ENCODE measurements around the gene PPM1E.
A peak's percentile ranks its signal among the peaks of the same experiment; 100 is the strongest.
"Not testable (repeated sequence)": the region's sequence is repeated elsewhere in the genome, so short reads cannot be mapped to it uniquely, and the experiment has no call there.

The PPM1E gene

DNA sequence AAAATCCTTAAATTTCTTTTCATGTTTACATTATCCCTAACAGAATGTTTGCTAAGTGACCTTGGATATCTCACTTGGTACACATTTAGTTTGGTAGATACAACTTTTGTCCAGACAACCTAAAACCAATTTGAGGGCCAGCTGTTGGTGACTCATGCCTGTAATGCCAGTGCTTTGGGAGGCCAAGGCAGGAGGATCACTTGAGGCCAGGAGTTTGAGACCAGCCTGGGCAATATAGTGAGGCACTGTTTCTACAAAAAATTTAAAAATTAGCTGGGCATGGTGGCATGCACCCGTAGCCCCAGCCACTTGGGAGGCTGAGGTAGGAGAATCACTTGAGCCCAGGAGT lies 202.0 kb downstream of the PPM1E start:
- DNase-seq: not testable (repeated sequence)

- no peak for DNase-seq
Observed at GRCh38 chr17:58960068-58960467, 204.4 kb downstream of the PPM1E start.

GRCh38 chr17:58965221-58965620 lies 209.6 kb downstream of the PPM1E start:
- no peak for DNase-seq

- no peak for DNase-seq
Observed at GRCh38 chr17:58966208-58966607, 210.6 kb downstream of the PPM1E start.

- DNase-seq: no peak
Observed at GRCh38 chr17:58968426-58969061, 212.9 kb downstream of the PPM1E start.

DNA sequence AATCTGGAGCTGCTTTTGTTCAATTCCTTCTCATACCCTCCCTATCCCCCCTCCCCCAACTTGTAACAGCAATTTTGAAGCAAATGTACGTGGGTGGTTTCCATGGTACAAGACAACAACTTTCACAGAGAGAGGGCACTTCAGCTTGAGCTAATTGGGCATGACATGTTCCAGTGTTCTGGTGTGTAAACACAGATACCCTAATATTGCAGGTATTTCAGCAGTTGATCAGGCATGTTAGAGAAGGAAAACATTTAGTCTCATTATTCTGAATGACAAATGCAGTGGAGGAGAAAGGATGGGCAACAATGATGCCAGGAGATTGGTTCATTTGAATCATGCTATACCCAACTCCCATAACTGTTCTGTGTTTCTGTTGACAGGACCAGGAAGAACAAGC lies 213.5 kb downstream of the PPM1E start:
- DNase-seq: no peak

DNA sequence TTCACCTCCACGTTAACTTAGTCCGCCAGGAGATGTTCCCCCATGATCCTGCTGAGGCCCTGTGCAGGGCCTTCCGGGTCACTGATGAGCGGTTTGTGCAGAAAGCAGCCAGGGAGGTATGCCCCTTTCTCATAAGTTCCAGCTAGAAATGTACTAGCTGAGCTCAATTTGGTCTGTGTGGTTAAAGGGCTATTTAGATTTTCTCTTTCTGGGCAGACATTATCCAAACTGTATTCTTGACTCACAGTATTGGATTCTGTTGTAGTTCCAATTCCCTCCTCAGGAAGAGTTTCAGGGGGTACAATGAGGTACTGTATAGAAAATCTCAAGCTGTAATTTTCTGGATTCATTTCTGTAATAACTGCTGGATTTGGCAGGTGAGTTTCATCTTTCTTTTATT lies 214.0 kb downstream of the PPM1E start:
- DNase-seq: no peak

GRCh38 chr17:58970609-58971450 lies 215.2 kb downstream of the PPM1E start:
- DNase-seq: peak; percentile 71 to 91

- DNase-seq: no peak
Observed at GRCh38 chr17:58974354-58974753, 218.7 kb downstream of the PPM1E start.

DNA sequence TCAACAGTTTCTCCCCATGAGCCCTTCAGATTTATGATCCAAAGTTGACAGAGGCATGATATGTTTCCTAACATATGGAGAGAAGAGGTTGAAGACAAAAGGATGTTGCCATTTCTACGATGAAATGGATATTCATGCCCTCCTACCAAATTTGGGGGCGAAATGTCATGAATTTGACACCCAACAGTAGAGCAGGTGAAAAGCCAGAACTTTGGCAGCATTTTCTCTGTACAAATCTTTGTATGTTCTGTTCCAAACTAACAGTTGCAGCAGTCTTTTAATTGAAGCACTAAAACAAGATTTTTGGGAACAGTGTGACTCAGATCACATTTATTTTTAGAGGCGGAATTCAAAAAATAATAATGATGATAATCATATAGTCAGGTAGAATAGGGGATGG lies 220.9 kb downstream of the PPM1E start:
- no peak for DNase-seq

DNA sequence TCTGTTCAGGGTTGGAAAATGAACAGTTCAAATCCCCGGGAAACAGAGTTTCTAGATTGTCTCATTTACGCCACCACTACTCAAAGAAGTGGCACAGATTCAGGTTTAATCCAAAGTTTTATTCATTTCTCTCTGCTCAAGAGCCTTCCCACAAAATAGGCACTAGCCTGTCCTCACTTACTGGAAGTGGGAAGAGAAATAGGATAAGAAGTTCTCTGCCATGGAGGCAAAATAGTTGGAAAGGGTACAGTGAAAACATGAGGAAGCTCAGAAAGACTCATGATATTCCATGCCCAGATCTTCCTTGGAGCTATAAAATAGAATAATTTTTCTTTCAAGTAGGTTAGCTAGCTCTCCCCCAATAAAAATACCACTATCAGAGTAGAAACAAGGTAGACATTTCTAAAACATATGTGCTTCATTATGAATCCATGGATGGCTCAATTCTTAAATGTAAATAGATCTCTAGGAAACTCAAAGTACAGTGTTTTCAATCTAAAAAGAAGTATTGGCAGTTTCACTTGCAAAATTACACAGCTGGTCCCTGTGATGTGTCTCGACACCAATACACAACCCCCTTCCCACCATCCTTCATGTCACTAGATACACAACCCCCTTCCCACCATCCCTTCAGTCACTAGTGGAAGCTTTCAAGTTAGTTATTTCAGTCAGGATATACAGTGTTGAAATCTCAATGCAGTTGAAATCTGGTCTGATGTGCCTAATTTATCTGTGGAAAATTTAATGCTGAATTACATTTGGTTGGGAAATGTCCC lies 225.2 kb downstream of the PPM1E start:
- no peak for DNase-seq

DNA sequence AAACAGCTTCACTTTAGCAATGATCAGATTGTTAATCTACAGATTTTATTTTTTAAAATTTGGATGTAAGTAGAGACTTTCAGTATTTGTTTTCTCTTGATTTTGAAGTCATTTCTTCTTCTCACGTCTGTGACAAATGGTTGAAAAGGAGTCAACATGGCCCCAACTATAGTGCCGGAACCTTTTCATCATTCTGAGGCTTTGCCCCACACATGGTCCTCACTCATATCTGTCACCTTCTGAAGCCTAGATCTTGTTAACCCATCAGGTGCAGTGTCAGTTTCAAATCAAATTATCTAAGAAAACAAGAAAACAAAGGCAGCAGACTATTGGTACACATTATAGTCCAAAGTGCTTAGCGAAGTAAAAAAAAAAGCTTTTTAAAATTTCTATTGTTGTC lies 227.0 kb downstream of the PPM1E start:
- DNase-seq: no peak

GRCh38 chr17:58985367-58985766 lies 229.7 kb downstream of the PPM1E start:
- DNase-seq: no peak

DNA sequence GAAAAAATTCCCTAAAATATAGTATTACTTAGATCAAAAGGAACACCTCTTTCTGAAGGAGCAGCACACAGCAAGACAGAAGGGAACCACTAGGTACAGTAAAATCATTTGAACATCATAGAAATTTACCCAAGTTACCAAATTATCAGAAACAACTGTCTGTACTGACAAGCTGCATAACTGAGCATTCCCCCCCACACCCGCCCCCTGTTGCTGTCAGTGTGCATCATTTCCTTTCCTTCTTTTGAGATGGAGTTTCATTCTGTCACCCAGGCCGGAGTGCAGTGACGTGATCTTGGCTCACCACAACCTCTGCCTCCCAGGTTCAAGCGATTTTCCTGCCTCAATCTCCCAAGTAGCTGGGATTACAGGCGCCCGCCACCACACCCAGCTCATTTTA lies 230.3 kb downstream of the PPM1E start:
- DNase-seq: no peak

DNA sequence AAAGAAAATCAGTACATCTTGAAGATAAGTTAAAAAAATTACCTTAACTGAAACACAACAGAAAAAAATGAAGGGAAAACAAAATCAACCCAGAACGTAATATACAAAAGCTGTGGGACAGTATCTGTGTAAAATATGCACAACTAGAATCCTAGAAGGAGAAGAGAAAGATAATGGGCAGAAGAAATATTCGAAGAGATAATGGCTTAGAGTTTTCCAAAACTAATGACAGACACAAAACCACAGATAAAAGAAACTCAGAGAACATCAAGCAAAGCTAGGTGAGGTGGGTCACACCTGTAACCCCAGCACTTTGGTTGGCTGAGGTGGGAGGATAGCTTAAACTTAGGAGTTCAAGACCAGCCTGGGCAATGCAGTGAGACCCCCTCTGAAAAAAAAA lies 234.0 kb downstream of the PPM1E start:
- DNase-seq: no peak

GRCh38 chr17:58991718-58992331 lies 236.2 kb downstream of the PPM1E start:
- no peak for DNase-seq

DNA sequence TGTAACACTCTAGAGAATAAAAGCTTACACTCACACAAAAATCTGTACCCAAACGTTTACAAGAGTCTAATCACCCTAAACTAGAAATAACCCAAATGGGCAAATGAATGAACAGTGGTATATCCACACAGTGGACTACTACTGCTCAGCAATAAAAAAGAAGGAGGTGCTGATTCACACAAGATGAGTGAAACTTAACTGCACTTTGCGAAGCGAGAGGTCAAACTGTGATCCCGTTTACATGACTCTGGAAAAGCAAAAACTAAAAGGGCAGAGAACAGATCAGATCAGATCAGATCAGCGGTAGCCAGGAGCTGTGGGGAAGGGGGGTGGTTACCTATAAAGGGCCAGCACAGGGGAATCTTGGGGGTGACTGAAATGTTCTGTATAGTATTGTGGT lies 237.7 kb downstream of the PPM1E start:
- DNase-seq: no peak

- no peak for DNase-seq
Observed at GRCh38 chr17:58995247-58995940, 239.7 kb downstream of the PPM1E start.

DNA sequence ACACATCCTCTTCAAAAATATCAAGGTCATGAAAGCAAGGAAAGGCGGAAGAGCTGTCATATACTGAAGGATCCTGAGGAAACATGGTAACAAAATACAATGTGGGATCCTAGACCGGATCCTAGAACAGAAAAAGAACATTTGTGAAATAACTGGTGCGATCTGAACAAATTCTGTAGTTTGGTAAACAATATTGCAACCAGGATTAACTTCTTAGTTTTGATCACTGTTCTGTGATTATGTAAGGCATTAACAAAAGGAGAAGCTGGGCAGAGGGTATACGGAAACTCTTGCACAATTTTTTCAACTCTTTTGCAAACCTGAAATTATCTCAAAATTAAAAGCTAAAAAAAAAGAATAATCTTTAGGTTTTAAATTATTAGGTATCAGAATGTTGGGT lies 241.3 kb downstream of the PPM1E start:
- peak; percentile 69 to 73 for DNase-seq

- DNase-seq: no peak
Observed at GRCh38 chr17:58997756-58998553, 242.3 kb downstream of the PPM1E start.

DNA sequence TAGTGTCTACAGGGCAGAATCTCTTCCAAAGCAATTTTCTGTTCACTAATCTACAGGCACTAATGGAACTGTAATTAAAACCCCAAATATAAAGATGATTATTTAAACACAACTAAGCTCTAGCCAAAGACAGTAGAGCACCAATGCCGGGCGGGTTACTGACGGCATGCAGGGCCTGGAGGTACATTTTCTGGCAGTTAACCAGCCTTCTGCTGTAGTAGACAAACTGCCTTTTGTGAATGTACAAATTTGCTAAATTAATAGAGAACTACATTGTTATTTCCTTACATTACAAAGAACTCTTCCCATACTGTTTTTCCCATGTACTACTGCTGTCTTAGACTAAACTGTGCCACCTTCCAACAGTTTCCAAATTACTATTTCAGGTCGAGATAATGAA lies 243.2 kb downstream of the PPM1E start:
- no peak for DNase-seq

DNA sequence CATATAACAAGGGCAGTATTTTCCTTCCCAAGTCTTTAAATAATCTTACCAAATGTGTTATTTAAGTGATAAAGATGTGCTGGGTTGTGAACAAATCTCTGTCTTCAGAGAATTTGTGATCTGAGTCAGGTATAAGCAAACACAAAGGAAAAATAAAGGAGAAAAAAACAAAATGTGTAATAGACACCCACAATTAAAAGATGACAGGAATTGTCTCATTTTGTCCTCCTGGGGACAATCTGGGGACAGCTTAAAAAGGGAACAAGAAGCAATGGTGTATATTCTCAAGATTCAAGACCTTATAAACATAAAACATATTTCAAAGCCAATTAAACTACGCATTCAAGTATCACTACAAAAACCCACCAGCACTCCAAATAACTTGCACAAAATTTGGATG lies 243.8 kb downstream of the PPM1E start:
- DNase-seq: peak in 1 of 2 donors; percentile 51
